Skeletal muscle satellite cell (primary cell): Measurements from ENCODE around the gene COA3. TPM values are rescaled to one million over a fixed set of nuclear protein-coding genes. Genes with fewer than 3 reads are reported as not detected.

ENCODE experiments used
- H3K27me3 ChIP-seq: 2 replicates; pipeline ENCODE4 v1.7.0; 2013; ENCODE audit warnings: low read length; ENCODE audit not compliant: control insufficient read depth, insufficient read depth
- H3K36me3 ChIP-seq: 2 replicates; pipeline ENCODE4 v1.7.0; 2013; ENCODE audit warnings: mild to moderate bottlenecking, control low read depth, low read length; ENCODE audit not compliant: insufficient read depth
- H3K4me1 ChIP-seq: 2 replicates; pipeline ENCODE4 v1.7.0; 2013; ENCODE audit warnings: low read length; ENCODE audit not compliant: control insufficient read depth, insufficient read depth
- H3K4me2 ChIP-seq: 2 replicates; pipeline ENCODE4 v1.7.0; 2013; ENCODE audit warnings: mild to moderate bottlenecking, low read length
- H3K4me3 ChIP-seq: 2 replicates; pipeline ENCODE4 v1.7.0; 2013; ENCODE audit warnings: low read length
- H3K9ac ChIP-seq: 2 replicates; pipeline ENCODE4 v1.7.0; 2013; ENCODE audit warnings: mild to moderate bottlenecking, low read depth, low read length, moderate library complexity
- H3K9me3 ChIP-seq: replicated peaks from 2 replicates; pipeline ENCODE4 v1.7.0; 2013; ENCODE audit warnings: mild to moderate bottlenecking, control low read depth, low read length
- small RNA-seq: library from RNA; depleted of rRNA; stranded (forward); fragments of <200 nt; gene quantifications from one replicate; pipeline ENCODE3, GENCODE V24; 2012

Gene COA3

DNA sequence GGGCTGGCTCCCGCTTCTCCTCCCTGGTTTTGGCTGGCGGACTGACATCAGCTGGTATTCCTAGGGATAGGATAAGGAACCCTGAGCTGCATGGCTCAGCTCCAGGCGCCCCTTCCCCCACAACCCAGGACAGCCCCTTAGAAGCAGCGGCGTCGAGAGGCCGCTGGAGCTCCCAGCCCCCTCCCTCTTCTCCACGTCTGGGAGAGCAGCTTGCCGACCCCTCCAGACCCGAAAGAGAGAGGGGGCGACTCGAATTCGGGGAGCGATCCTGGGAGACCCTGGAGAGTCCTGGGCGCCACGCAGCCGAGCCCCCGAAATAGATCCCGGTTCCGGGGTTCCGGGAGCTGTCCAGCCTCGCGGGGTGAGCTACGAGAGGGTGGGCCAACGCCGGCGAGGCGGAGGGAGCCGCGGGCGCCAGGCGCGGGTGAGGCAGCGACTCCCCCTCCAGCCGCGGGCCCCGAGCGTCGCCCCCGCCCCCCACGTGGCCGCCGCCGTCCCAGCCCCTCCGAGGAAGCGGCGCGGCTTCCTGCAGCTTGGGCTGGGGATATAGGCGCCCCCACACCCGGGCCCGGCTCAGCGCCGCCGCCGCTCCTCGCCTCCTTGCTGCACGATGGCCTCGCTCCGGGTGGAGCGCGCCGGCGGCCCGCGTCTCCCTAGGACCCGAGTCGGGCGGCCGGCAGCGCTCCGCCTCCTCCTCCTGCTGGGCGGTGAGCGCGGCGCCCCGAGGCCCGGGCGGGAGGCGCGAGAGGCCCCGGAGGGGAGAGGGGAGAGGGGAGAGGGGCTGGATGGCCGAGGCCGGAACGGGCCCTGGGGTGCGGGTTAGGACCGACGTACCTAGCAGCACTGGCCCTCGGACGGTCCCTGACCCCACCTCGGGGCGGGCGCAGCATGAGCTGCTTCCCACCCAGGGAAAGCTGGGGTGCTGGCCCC is 37.6 kb downstream of the COA3 start, which contains the start of gene RAMP2:
Gene RAMP2 (plus strand): TSS at position 576 of the 930 bp plus-strand sequence. CDS start 35 bp downstream, at position 611.
- Histone ChIP-seq H3K4me2 (peak within 1 kb of the TSS; percentile 79), H3K9ac (peak within 1 kb of the TSS; percentile 26), H3K27me3 (peaks cover 47% of the 10 kb centered on the region), H3K4me3 (peak within 1 kb of the TSS; percentile 67), H3K4me1 (peaks cover 9% of the 10 kb centered on the region), H3K9me3 (no peaks in the 10 kb centered on the region), H3K36me3 (no peaks in the 10 kb centered on the region)

DNA sequence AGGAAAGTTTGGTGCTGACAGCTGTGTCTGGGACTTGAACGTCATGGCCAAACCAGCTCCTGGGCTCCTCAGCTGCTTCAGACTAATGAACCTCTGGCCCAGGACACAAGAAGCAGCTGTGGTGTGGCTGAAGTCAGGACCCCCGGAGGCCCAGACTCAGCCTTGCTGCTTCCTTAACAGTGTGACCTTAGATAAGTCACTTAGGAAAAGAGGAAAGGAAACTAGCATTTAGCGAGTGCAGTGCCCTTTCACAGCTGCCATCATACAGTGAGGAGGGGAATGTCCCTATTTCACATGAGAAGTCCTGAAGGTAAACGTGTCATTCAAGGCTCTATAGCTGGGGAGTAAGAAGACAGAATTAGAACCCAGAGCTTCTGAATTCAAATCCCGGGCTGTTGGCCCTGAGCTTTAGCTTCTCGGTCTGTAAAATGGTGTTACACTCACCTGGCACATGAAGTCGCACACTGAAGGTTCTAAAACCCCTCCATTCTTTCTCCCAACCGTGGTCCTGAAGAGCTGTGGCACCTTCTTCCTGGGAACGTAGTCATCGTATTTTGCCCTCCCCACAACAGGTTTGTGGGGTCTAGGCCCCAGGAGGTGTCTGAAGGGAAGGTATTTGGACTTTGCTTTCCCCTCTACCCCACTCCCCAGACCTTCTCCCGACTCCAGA is 38.4 kb downstream of the COA3 start:
- H3K9ac ChIP-seq = no peak overlapping the region
- peaks cover 9% of the 10 kb centered on the region for H3K4me1 ChIP-seq
- no peak overlapping the region for H3K4me3 ChIP-seq
- H3K36me3 ChIP-seq = no peaks in the 10 kb centered on the region
- no peak overlapping the region for H3K4me2 ChIP-seq
- H3K9me3 ChIP-seq = no peaks in the 10 kb centered on the region
- peaks cover 53% of the 10 kb centered on the region for H3K27me3 ChIP-seq

DNA sequence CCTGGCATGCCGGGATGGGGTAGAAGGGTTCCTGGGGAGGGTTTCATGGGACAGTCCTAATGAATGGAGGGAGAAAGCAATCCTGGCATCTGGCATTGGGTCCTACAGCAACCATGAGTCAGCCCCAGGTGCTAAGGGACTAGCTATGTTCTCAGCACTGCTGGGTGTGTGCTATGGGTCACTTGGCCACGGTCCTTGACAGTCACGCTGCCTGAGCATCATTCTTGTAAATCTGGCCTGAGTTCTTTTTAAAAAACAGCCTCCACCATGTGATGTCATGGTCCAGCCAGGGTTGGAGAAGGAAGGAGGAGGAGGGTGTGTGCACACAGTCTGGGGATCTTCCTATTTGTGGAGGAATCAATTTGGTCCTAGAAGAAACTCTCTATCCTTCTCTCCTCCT is 43.7 kb downstream of the COA3 start:
- H3K36me3 ChIP-seq = no peaks in the 10 kb centered on the region
- H3K4me1 ChIP-seq = no peaks in the 10 kb centered on the region
- H3K27me3 ChIP-seq = peaks cover 70% of the 10 kb centered on the region

DNA sequence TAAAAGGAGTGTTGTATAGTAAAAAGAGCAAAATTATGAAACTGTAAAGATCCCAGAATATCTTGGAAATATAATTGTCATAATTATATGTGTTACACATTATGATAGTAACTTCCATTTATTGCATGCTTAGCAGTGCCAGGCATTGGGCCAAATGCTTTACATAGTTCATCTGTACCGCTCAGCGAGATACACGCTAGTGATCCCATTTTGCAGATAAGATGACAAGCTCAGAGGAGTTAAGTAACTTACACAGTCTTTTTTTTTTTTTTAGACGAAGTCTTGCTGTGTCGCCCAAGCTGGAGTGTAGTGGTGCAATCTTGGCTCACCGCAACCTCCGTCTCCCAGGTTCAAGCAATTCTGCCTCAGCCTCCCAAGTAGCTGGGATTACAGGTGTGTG is 46.9 kb downstream of the COA3 start:
- Histone ChIP-seq H3K4me3 (no peak overlapping the region), H3K9ac (no peak overlapping the region), H3K27me3 (peaks cover 70% of the 10 kb centered on the region), H3K36me3 (no peaks in the 10 kb centered on the region), H3K4me2 (no peak overlapping the region), H3K4me1 (no peaks in the 10 kb centered on the region), H3K9me3 (no peaks in the 10 kb centered on the region)

More for the DNA sequence above, 43.7 kb downstream of the COA3 start:
- no peaks in the 10 kb centered on the region for H3K9me3 ChIP-seq
- H3K9ac ChIP-seq = no peak overlapping the region
- no peak overlapping the region for H3K4me2 ChIP-seq
- H3K4me3 ChIP-seq = no peak overlapping the region

DNA sequence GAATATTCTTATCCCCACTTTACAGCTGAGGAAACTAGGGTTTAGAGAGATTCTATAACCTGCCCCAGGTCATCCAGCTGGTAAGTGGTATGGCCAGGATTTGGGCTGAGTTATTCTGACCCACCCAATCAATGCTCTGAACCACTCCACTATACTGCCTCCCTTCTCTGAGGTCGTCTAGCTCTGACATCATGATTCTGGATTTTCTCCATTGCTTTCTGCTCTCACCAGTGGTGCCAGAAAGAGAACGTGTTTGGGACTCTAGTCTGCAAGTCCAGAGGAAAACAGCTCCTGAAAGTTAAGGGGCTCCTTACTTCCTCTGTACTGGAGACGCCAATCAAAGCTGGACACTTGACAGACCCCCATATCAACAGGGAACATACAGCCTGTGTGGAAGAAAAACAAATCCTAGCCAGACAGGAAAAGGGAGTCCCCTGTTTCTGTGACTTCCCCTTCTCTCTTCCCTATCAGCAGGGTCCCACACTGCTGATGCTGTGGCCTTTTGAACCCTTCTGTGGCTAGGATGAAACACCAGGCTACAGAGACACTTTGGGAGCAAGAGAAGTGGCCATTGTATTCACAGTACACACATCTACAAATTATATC is 47.7 kb downstream of the COA3 start:
- Histone ChIP-seq H3K4me3 (no peak overlapping the region), H3K4me2 (no peak overlapping the region), H3K36me3 (no peaks in the 10 kb centered on the region), H3K9me3 (no peaks in the 10 kb centered on the region), H3K27me3 (peaks cover 64% of the 10 kb centered on the region), H3K4me1 (no peaks in the 10 kb centered on the region), H3K9ac (no peak overlapping the region)

GRCh38 chr17:42748908-42749798 is 49.4 kb downstream of the COA3 start:
- H3K4me2 ChIP-seq = no peak overlapping the region
- H3K36me3 ChIP-seq = no peaks in the 10 kb centered on the region
- no peak overlapping the region for H3K4me3 ChIP-seq
- H3K9ac ChIP-seq = no peak overlapping the region
- H3K4me1 ChIP-seq = peaks cover 5% of the 10 kb centered on the region
- H3K9me3 ChIP-seq = no peaks in the 10 kb centered on the region
- peaks cover 50% of the 10 kb centered on the region for H3K27me3 ChIP-seq

DNA sequence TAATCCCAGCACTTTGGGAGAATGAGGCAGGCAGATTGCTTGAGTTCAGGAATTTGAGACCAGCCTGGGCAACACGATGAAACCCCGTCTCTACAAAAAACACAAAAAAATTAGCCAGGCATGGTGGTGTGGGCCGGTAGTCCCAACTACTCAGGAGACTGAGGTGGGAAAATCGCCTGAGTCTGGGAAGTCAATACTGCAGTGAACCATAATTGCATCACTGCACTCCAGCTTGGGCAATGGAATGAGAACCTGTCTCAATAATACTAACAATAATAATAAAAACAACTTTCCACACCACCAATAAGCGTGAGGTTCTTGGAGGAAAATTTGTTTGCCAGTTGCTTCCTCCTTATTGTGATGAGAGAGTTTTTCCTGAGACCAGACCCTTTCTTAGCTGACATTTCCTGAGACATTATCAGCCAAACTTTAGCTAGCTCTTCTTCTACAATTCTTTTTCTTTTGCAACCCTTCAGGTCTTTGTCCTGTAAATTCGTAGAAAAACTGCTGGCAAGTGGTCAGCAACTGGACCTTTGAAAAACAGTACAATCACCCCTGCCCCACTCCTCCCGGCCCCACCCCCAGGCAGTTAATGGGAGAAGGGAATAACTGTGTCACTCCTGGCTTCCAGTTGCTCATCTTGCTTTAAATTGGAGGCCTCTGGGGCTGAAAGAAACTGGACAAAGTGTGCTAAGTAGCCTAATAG is 50.1 kb downstream of the COA3 start:
- H3K27me3 ChIP-seq = peaks cover 47% of the 10 kb centered on the region
- no peak overlapping the region for H3K4me3 ChIP-seq

More for the DNA sequence above, 50.1 kb downstream of the COA3 start:
- H3K9me3 ChIP-seq = no peaks in the 10 kb centered on the region
- H3K4me1 ChIP-seq = peaks cover 12% of the 10 kb centered on the region
- H3K4me2 ChIP-seq = no peak overlapping the region
- no peak overlapping the region for H3K9ac ChIP-seq
- H3K36me3 ChIP-seq = no peaks in the 10 kb centered on the region

Small RNAs within 50 kb of the gene (small RNA-seq; reads per million reads assigned to genes)
- gene HMGN2P15 = not detected
- not detected for gene MIR6781
